K562 (cell line): ENCODE measurements around the gene CNGB1. TPM values are rescaled to one million over a fixed set of nuclear protein-coding genes. Genes with fewer than 3 reads are reported as not detected.

Source experiments
- ATF3 ChIP-seq, 2 experiments: fragments of 450-650 bp in 1 of 2; sonication (generic) in 1 of 2; formaldehyde crosslinking in 1 of 2; IDR thresholded peaks in 1 of 2; conservative IDR thresholded peaks in 1 of 2; 2 replicates each; pipeline versions ENCODE4 v1.6.1 to v1.8.1; 2016 to 2023; ENCODE audit warnings: mild to moderate bottlenecking in 2 of 2, moderate library complexity in 2 of 2, inconsistent platforms in 1 of 2, missing genetic modification reagents in 1 of 2
- HEY1 ChIP-seq: fragments of 250-450 bp; sonication (Bioruptor Pico); IDR thresholded peaks from 2 replicates; pipeline ENCODE4 v1.5.0; 2020; ENCODE audit warnings: mild to moderate bottlenecking, moderate library complexity, borderline replicate concordance
- RFX5 ChIP-seq: IDR thresholded peaks from 2 replicates; pipeline ENCODE4 v1.6.1; 2011; ENCODE audit warnings: low read depth, mild to moderate bottlenecking, improper control_type of control experiment, low read length
- SIN3B ChIP-seq: fragments of 450-650 bp; IDR thresholded peaks from 2 replicates; pipeline ENCODE4 v1.6.1; 2017; ENCODE audit warnings: low read depth, mild to moderate bottlenecking, moderate library complexity
- SMC3 ChIP-seq: conservative IDR thresholded peaks from 2 replicates; pipeline ENCODE4 v1.6.1; 2011; ENCODE audit warnings: low read depth, low read length, improper control_type of control experiment; ENCODE audit not compliant: insufficient read depth
- TCF3 ChIP-seq: sonication (generic); formaldehyde crosslinking; IDR thresholded peaks from 2 replicates; pipeline ENCODE4 v1.4.0; 2020; ENCODE audit warnings: mild to moderate bottlenecking, missing genetic modification reagents
- ZMIZ1 ChIP-seq, 2 experiments: fragments of 150-350 bp in 1 of 2; IDR thresholded peaks; 2 replicates each; pipeline ENCODE4 v1.6.1; 2012 to 2016; ENCODE audit warnings: low read depth in 2 of 2, low read length in 2 of 2, mild to moderate bottlenecking in 1 of 2, moderate library complexity in 1 of 2
- ZNF197 ChIP-seq: fragments of 200-800 bp; sonication (Bioruptor generic); IDR thresholded peaks from 2 replicates; pipeline ENCODE4 v1.6.1; 2016; ENCODE audit warnings: low read depth, missing genetic modification characterization, missing compliant biosample characterization
- ZNF384 ChIP-seq: IDR thresholded peaks from 2 replicates; pipeline ENCODE4 v1.6.1; 2012; ENCODE audit warnings: low read depth, low read length, improper control_type of control experiment
- polyA plus RNA-seq, 8 experiments: library from polyadenylated mRNA; depleted of rRNA in 4 of 8; stranded (reverse) in 5 of 8; unstranded in 3 of 8; fragments of >200 nt; fragmentation: Nextera tagmentation in 2 of 8; fragmentation: Illumina TruSeq in 1 of 8; extraction: Ambion mirVana in 2 of 8; extraction: Trizol in 1 of 8; gene quantifications; 2 replicates each; pipeline versions ENCODE4 v1.2.1 to v1.2.3, GENCODE V29; 2011 to 2014; ENCODE audit warnings: inconsistent platforms in 1 of 8, missing spikeins in 1 of 8
- total RNA-seq, 7 experiments: library from RNA; depleted of rRNA in 6 of 7; stranded (reverse); fragments of >200 nt in 6 of 7; fragmentation: Illumina TruSeq in 2 of 7; extraction: Trizol in 2 of 7; gene quantifications; 2 replicates each; pipeline versions ENCODE4 v1.2.1 to v1.2.3, GENCODE V29; 2011 to 2021; ENCODE audit warnings: low replicate concordance in 1 of 7
- TF ChIP-seq, protein P1 (sequence below): fragments of 450-650 bp; formaldehyde crosslinking; IDR thresholded peaks from 2 replicates; pipeline ENCODE4 v1.4.0; 2020; ENCODE audit warnings: mild to moderate bottlenecking, moderate library complexity

CNGB1 gene
- total and polyA plus RNA-seq, 9 of the 15 experiments (the other 6 are each of a cell fraction or from before 2014, with no cell fraction given) = not detected

GRCh38 chr16:57863434-57864160 lies 107.3 kb downstream of the CNGB1 start (continued):
- TF ChIP-seq RFX5 (no peak), SMC3 (peak; percentile 38; the same call in 1 of the 2 replicates), ZNF384 (0 out of 2 replicates have a peak, but pooled peaks have one; percentile 34), SIN3B (no peak), ATF3 (IDR thresholded peaks at IDR 0.05) (peak; percentile 40; the same call in 1 of the 2 replicates), ATF3 (CRISPR knock-in tag; conservative IDR thresholded peaks at IDR 0.05) (no peak), ZNF197 (CRISPR knock-in tag) (no peak), TCF3 (CRISPR knock-in tag) (peak; percentile 27; the same call in 1 of the 2 replicates), ZMIZ1 (IDR thresholded peaks at IDR 0.05; ENCODE audit: low read depth in 2 of 2, low read length in 2 of 2) (no peak), HEY1 (CRISPR knock-in tag) (no peak)
- TF ChIP-seq, protein P1, sequence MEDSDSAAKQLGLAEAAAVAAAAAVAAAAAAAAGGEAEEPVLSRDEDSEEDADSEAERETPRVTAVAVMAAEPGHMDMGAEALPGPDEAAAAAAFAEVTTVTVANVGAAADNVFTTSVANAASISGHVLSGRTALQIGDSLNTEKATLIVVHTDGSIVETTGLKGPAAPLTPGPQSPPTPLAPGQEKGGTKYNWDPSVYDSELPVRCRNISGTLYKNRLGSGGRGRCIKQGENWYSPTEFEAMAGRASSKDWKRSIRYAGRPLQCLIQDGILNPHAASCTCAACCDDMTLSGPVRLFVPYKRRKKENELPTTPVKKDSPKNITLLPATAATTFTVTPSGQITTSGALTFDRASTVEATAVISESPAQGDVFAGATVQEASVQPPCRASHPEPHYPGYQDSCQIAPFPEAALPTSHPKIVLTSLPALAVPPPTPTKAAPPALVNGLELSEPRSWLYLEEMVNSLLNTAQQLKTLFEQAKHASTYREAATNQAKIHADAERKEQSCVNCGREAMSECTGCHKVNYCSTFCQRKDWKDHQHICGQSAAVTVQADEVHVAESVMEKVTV (CRISPR knock-in tag) = peak; percentile 74; the same call in 1 of the 2 replicates
- TF ChIP-seq, all 486 proteins: peak for 20
